ENCODE data around the gene RGP1.

DNA sequence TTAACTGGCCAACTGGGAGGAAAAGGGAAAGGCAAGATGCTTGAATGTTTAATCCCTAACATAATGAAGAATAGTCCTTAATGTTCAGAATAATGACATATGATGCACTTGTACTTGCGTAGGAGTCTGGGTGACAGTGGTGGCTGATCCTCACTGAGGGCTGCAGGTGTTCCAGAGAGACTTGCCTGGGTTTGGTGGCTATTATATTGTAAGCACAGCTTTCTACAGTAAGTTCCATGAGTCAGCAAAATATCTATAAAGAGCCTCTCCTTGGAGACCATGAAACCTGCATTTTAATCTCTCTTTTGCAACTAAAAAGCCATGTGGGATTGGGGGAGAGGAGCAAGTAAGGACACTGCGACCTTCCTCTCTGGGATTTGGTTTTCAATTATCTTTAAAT, 40.5 kb downstream of the RGP1 start:
- TF ChIP-seq, protein P1, sequence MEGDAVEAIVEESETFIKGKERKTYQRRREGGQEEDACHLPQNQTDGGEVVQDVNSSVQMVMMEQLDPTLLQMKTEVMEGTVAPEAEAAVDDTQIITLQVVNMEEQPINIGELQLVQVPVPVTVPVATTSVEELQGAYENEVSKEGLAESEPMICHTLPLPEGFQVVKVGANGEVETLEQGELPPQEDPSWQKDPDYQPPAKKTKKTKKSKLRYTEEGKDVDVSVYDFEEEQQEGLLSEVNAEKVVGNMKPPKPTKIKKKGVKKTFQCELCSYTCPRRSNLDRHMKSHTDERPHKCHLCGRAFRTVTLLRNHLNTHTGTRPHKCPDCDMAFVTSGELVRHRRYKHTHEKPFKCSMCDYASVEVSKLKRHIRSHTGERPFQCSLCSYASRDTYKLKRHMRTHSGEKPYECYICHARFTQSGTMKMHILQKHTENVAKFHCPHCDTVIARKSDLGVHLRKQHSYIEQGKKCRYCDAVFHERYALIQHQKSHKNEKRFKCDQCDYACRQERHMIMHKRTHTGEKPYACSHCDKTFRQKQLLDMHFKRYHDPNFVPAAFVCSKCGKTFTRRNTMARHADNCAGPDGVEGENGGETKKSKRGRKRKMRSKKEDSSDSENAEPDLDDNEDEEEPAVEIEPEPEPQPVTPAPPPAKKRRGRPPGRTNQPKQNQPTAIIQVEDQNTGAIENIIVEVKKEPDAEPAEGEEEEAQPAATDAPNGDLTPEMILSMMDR (conservative IDR thresholded peaks at IDR 0.05; ENCODE audit: low read length): no peak
- TF ChIP-seq EZH2phosphoT487 (IDR thresholded peaks at IDR 0.05; ENCODE audit: borderline replicate concordance, low read depth, low read length): no peak
